ENCODE results near the gene TEN1.

Gene TEN1

GRCh38 chr17:76007850-76008165 is 28.8 kb downstream of the TEN1 start:
- DNase-seq = no peak

- DNase-seq = no peak
Measured at GRCh38 chr17:76008208-76008607, 29.2 kb downstream of the TEN1 start.

- no peak for DNase-seq
Measured at GRCh38 chr17:76008630-76009425, 29.8 kb downstream of the TEN1 start.

DNA sequence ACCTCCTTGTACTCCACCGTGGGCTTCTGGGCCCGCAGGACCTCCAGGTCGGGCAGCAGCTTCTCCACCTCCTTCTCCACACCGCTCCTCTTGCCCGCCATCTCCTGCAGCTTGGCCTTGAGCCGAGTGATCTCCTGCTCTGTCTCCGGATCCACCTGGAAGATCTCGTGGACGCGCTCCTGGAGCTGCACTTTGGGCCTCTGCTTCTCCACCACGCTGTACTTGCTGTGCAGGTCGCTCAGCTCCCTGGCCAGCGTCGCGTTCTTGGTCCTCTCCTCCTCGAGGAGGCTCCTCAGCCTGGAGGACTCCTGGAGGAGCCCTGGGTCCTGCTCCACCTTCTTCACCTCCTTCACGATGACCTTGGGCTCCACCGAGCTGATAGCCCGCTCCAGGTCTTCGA is 30.4 kb downstream of the TEN1 start:
- DNase-seq = no peak

DNA sequence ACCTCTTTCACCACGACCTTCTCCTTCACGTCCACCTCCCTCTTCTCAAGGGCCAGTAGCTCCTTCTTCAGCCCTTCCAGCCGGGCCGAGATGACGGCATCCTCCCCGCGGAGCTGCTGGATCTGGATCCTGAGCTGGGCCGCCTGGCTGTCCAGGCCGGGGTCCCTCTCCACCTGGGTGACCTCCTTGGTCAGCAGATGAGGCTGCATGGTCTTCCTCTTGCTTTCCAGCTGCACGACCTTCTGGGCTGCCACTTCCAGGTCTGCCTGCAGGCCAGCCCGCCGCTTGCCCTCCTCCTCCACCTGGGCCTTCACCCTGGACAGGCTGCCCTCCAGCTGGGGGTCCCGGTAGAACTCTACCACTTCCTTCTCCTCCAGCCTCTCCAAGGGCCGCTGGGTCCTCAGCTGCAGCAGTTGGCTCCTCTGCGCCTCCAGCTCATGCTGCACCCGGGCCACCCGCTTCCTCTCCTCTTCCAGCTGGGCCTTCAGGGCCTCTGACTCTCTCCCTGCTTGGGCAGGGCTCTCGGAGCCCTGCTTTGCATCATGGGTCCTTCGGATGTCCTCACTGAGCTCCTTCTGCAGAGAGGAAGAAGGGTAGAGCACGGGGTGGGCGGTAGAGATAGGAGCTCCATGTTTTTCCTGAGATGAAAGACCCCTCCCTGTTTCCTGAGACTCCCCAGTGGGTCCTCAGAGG is 31.1 kb downstream of the TEN1 start:
- DNase-seq = no peak

DNA sequence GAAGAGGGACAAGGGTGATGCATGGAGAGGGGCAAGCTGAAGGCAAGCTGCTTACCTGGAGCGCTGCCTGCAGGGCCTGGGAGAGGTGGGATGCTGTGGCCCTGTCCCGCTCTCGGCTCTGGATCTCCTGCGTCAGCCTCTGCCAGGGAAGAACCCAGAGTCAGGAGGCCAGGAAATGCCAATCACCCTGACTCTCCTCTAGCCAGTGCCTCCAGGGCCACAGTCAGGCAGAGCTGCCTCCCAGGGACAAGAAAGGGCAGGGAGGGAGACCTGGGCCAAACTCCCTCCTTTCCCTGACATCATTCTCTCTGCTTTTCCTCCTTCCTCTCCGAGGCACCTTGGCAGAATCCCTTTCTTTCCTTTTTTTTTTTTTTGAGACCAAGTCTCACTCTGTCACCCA is 32.9 kb downstream of the TEN1 start:
- no peak for DNase-seq

- DNase-seq = no peak
Measured at GRCh38 chr17:76013377-76013932, 34.4 kb downstream of the TEN1 start.

- peak; percentile 61 for DNase-seq
Measured at GRCh38 chr17:76014100-76014924, 35.3 kb downstream of the TEN1 start.

DNA sequence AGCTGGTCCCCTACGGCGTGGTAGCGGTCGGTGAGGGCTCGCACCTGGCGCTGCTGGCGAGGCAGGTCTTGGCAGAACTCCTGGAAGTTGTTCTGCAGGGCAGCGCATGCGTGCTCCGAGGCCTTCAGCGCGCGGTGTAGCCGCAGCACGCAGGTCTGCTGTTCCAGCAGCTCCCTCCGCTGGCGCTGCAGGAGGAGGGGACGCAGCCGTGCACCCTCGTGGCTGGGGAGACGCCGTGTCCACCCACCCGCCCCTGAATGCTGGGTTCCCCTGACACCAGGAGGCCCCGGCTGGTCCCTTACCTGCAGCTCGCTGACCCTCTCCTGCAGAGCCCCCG is 35.9 kb downstream of the TEN1 start:
- no peak for DNase-seq

GRCh38 chr17:76017481-76018339 is 38.7 kb downstream of the TEN1 start:
- no peak for DNase-seq

DNA sequence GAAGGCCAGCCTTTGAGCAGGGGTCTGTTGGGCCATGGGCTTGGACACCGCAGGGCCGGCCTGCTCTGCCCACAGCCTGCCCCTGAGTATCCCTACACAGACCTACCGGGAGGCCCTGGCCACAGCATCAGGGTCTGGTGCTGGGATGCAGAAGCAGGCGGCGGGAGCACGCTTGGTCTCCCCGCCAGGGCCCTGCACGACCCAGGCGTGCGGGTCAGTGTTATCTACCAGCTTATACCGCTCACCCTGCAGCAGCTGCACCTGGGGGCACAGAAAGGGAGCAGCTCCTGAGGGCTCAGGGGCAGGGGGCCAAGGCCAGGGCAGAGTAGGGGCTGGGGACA is 39.3 kb downstream of the TEN1 start:
- DNase-seq = no peak

DNA sequence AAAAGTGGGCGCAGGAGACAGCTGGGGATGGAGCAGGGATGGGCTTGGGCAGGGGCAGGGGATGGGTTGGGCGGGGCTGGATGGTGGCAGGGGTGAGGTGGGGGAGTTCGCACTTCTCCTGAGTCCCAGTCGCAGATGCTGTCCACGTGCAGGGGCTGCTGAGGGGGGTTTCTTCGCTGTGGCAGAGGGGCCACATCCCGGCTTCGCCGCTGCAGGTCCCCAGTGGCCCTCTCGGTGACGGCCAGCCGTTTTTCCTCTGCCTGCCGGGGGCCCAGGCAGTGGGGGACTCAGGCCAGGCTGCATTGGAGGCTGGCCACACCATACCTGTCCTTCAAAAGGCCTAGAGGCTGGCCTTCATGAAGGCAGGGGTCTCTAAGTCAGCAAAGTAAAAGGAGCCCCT is 39.8 kb downstream of the TEN1 start:
- no peak for DNase-seq

GRCh38 chr17:76019833-76020467 is 40.9 kb downstream of the TEN1 start:
- no peak for DNase-seq

DNA sequence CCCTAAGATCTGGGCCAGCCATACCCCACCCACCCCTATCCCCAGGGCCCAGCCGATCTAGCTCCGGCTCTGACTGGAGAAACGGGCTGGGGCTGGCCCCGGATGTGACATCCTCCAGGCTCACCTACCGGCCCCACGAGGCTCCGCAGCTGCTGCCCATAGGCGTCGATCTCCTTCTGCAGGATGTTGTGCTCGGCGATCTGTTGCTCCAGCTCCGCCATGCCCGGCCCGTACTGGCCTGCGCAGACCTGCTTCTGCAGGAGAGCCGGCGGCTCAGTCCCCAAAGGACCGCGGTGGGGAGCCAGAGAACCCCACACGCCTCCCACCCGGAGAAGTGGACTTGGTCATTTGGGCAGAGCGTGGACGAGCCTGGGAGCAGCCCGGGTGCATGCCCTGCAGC is 43.2 kb downstream of the TEN1 start:
- no peak for DNase-seq

DNA sequence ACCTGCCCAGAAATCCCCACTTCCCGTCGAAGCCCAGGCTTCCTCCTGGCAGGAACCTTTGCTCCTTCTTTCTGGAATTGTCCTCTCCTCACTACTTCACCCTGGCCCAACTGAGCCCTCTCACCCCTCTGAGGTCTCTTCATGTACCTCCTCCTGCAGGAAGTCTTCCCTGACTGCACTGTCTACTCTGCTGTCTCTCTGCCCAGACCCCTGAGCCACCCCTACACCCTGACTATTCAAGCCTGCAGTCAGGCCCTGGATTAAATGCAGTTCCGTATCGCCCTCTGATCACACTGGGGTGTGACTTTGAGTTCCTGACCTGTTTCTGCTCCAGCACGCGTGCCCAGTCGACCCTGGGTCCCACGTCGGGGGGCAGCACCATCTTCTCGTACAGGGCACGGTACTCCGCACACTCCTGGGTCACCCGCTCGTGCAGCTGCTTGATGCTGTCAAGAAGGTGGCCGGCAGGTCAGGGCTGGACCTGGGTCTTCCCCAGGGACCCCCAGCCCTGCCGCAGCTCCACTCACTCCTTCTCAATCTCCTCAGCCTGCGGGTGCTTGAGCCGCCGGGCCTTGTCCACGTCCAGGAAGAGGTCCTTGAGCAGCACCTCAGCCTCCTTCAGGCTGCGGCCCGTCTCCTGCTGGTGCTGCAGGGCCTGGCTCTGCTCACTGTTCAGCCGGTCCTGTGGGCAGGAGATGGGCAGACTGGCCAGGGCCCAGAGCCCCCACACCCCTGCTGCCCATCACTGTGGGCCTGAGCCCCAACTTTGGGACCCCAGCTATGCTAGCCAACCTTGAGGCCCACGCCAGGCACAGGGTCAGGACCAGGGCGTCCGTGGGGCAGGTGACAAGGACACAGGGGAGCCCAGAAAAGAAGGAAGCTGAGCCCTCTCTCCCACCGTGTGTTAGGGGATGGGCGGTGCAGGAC is 44.2 kb downstream of the TEN1 start:
- DNase-seq = no peak

DNA sequence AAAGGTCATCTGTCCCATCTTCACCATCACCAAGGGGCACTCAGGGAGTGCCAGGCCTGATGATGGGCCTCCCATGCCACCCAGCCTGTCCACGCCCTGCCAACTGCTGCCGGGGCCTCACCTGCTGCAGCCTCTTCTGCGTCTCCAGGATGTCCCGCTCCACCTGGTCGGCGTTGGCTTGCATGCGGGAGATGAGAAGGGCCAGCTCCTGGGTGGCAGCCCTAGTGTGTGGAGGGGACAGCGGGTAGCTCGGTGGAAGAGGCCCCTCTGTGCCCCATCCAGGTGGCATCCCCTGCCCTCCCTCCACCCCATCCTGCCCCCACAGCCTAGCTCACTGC is 44.8 kb downstream of the TEN1 start:
- no peak for DNase-seq

GRCh38 chr17:76024353-76024752 is 45.3 kb downstream of the TEN1 start:
- no peak for DNase-seq

DNA sequence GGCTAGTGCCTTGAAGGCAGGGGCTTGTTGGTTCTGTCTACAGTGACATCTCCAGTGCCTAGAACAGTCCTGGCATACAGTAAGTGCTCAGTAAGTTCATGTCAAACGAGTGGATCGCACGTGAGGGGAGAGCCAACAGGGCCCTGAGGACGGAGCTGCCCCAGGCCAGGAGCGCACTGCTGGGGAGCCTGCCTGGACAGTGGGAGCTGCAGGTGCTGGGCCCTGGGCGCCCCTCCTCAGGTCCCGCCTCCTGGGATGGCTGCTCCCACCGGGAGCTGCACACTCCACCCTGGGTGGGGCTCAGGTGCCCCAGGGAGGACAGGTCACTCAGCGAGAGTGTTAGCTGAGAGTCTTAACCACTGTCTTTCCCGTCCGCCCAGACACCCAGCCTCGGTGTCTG is 46.3 kb downstream of the TEN1 start:
- no peak for DNase-seq

- DNase-seq = no peak
Measured at GRCh38 chr17:76026714-76027158, 47.7 kb downstream of the TEN1 start.

GRCh38 chr17:76027159-76027839 is 48.3 kb downstream of the TEN1 start, which contains the start of gene EVPL:
Gene EVPL, minus strand, starts transcription at chr17:76027306. Its CDS starts 108 bp downstream, at chr17:76027198.
- no peak for DNase-seq

Measured in fibroblast of upper back skin (primary cell).